PC-3 (cell line): Measurements from ENCODE around the gene MPZL1. TPM values are rescaled to one million over a fixed set of nuclear protein-coding genes. Genes with fewer than 3 reads are reported as not detected.

Experiments used
- ATAC-seq: fragments of 200-7000 bp; cut with Tn5 transposase; 2 replicates; pipeline ENCODE4 v1.9.1; 2020; ENCODE audit warnings: mild to moderate bottlenecking, moderate library complexity
- BruUV-seq: library from RNA; stranded (reverse); fragments of 400-500 nt; replicated peaks from 2 replicates; lab custom pipeline; 2021; lab: Mats Ljungman, UMichigan
- CTCF ChIA-PET: fragments of 300-600 bp; sonication (Branson Sonifier 250); formaldehyde crosslinking; loops from one replicate; lab custom pipeline; 2022; ENCODE audit warnings: antibody characterized with exemption; lab: Charles Lee
- POLR2A ChIA-PET: fragments of 300-600 bp; sonication (Branson Sonifier 250); formaldehyde crosslinking; loops from one replicate; lab custom pipeline; 2022; ENCODE audit warnings: antibody characterized with exemption; ENCODE audit not compliant: unreplicated experiment; lab: Charles Lee
- DNase-seq: peaks from one replicate; pipeline ENCODE4 v3.0.0-alpha.2; 2015
- H2AFZ ChIP-seq: fragments of 300-600 bp; sonication (generic); 2 replicates; pipeline ENCODE4 v1.6.0; 2016; ENCODE audit warnings: antibody characterized with exemption, low read length
- H3F3A ChIP-seq: fragments of 300-600 bp; sonication (generic); one replicate; pipeline ENCODE4 v1.6.0; 2017; ENCODE audit warnings: antibody characterized with exemption, low read length, control low read depth, mild to moderate bottlenecking; ENCODE audit not compliant: unreplicated experiment
- H3K27ac ChIP-seq: fragments of 300-600 bp; sonication (generic); 2 replicates; pipeline ENCODE4 v1.5.1; 2016; ENCODE audit warnings: mild to moderate bottlenecking, low read length
- H3K27me3 ChIP-seq: fragments of 300-600 bp; sonication (generic); 2 replicates; pipeline ENCODE4 v1.6.1; 2016; ENCODE audit warnings: low read length, mixed read lengths
- H3K36me3 ChIP-seq: fragments of 300-600 bp; sonication (generic); 2 replicates; pipeline ENCODE4 v1.6.1; 2016; ENCODE audit warnings: low read depth, mixed run types, low read length, mixed read lengths
- H3K4me1 ChIP-seq: fragments of 300-600 bp; sonication (generic); 2 replicates; pipeline ENCODE4 v1.5.1; 2016; ENCODE audit warnings: low read length; ENCODE audit not compliant: insufficient read depth
- H3K4me2 ChIP-seq: fragments of 300-600 bp; sonication (generic); 2 replicates; pipeline ENCODE4 v1.6.0; 2016; ENCODE audit warnings: low read length
- H3K4me3 ChIP-seq: fragments of 300-600 bp; sonication (generic); 2 replicates; pipeline ENCODE4 v1.5.1; 2016; ENCODE audit warnings: mild to moderate bottlenecking, low read length, mixed read lengths
- H3K79me2 ChIP-seq: fragments of 300-600 bp; sonication (generic); 2 replicates; pipeline ENCODE4 v1.6.1; 2017; ENCODE audit warnings: low read length, mixed read lengths
- H3K9ac ChIP-seq: fragments of 300-600 bp; sonication (generic); 2 replicates; pipeline ENCODE4 v1.6.0; 2016; ENCODE audit warnings: mild to moderate bottlenecking, low read length
- H3K9me2 ChIP-seq: fragments of 300-600 bp; sonication (generic); replicated peaks from 2 replicates; pipeline ENCODE4 v1.6.1; 2016; ENCODE audit warnings: mixed run types, low read length, mixed read lengths
- H3K9me3 ChIP-seq: fragments of 300-600 bp; sonication (generic); 2 replicates; pipeline ENCODE4 v1.6.1; 2016; ENCODE audit warnings: low read length, mixed read lengths
- H4K20me1 ChIP-seq: fragments of 300-600 bp; sonication (generic); 2 replicates; pipeline ENCODE4 v1.6.1; 2016; ENCODE audit warnings: low read length, mixed read lengths
- CTCF ChIP-seq: fragments of 300-600 bp; sonication (generic); conservative IDR thresholded peaks from 2 replicates; pipeline ENCODE4 v1.5.1; 2017; ENCODE audit warnings: antibody characterized with exemption, low read depth, mild to moderate bottlenecking, low read length
- EZH2 ChIP-seq: fragments of 300-600 bp; sonication (generic); IDR thresholded peaks from one replicate; pipeline ENCODE4 v1.6.1; 2017; ENCODE audit warnings: antibody characterized with exemption, mild to moderate bottlenecking, low read length; ENCODE audit not compliant: unreplicated experiment
- EZH2phosphoT487 ChIP-seq: fragments of 300-600 bp; sonication (generic); IDR thresholded peaks from 2 replicates; pipeline ENCODE4 v1.6.1; 2018; ENCODE audit warnings: mild to moderate bottlenecking, antibody characterized with exemption, low read length, borderline replicate concordance
- intact Hi-C: fragments of 100-400 bp; cut with micrococcal nuclease; formaldehyde crosslinking; loops from 2 replicates; pipeline ENCODE4 v1.9.0; 2023
- total RNA-seq: library from RNA; depleted of rRNA; stranded (reverse); fragments of >200 nt; gene quantifications from 2 replicates; pipeline ENCODE4 v1.2.3, GENCODE V29; 2014

MPZL1 gene
- total RNA-seq, 1 experiment from 2014 or later: 86.5 TPM

- Histone ChIP-seq H3K9me2 (no peaks in the 10 kb centered on the region), H3K79me2 (no peaks in the 10 kb centered on the region), H3K4me3 (no peak overlapping the region), H3K4me2 (peak overlapping the region; percentile 44; the same call in 1 of the 2 replicates), H3K27ac (peak overlapping the region; percentile 69), H3K9me3 (no peaks in the 10 kb centered on the region), H3K9ac (no peak overlapping the region), H3K4me1 (peaks cover 29% of the 10 kb centered on the region), H4K20me1 (no peaks in the 10 kb centered on the region), H3K27me3 (no peaks in the 10 kb centered on the region), H3K36me3 (peaks cover 25% of the 10 kb centered on the region), H3F3A (no peaks in the 10 kb centered on the region), H2AFZ (0 out of 2 replicates have a peak overlapping the region, but pooled peaks have one; percentile 5)
- ATAC-seq (peak; percentile 79), DNase-seq (peak; percentile 75)
- intact Hi-C loops: no loop called here
- POLR2A ChIA-PET: no interaction called here
- CTCF ChIA-PET: interaction anchor here (0.6 kb wide), 1 partner anchor 73 kb away, joined by 3 read pairs; no protein-coding TSS in a partner anchor
- TSS peak; percentile 23 for BruUV-seq
- TF ChIP-seq CTCF (no peak), EZH2phosphoT487 (no peak), EZH2 (no peak)
Observed at GRCh38 chr1:167789501-167789900, 67.7 kb downstream of the MPZL1 start.

- H3K4me3 ChIP-seq: no peak overlapping the region
- peaks cover 22% of the 10 kb centered on the region for H3K36me3 ChIP-seq
- H3K9ac ChIP-seq: no peak overlapping the region
- H2AFZ ChIP-seq: 0 out of 2 replicates have a peak overlapping the region, but pooled peaks have one; percentile 5
- no peaks in the 10 kb centered on the region for H3K9me2 ChIP-seq
- H4K20me1 ChIP-seq: no peaks in the 10 kb centered on the region
- H3K79me2 ChIP-seq: no peaks in the 10 kb centered on the region
- H3F3A ChIP-seq: no peaks in the 10 kb centered on the region
- TF ChIP-seq EZH2phosphoT487 (no peak), CTCF (no peak), EZH2 (no peak)
- H3K9me3 ChIP-seq: no peaks in the 10 kb centered on the region
- ChIA-PET POLR2A (no interaction called here), CTCF (interaction anchor here (0.6 kb wide), 1 partner anchor 74 kb away, joined by 3 read pairs; no protein-coding TSS in a partner anchor)
- peak; percentile 78 for DNase-seq
- no peaks in the 10 kb centered on the region for H3K27me3 ChIP-seq
- no TSS peak for BruUV-seq
- intact Hi-C loops: no loop called here
- peaks cover 36% of the 10 kb centered on the region for H3K4me1 ChIP-seq
- peak overlapping the region; percentile 69 for H3K27ac ChIP-seq
- ATAC-seq: peak; percentile 37
- peak overlapping the region; percentile 44; the same call in 1 of the 2 replicates for H3K4me2 ChIP-seq
Observed at GRCh38 chr1:167790117-167790516, 68.3 kb downstream of the MPZL1 start.
